HG03039 (cell line): Measurements from ENCODE around the gene MLYCD.

Source experiments
- ATAC-seq: cut with Tn5 transposase; IDR thresholded peaks from one replicate; pipeline ENCODE4 v1.9.1; 2021; ENCODE audit warnings: mild to moderate bottlenecking, moderate library complexity; ENCODE audit not compliant: unreplicated experiment

Gene MLYCD

DNA sequence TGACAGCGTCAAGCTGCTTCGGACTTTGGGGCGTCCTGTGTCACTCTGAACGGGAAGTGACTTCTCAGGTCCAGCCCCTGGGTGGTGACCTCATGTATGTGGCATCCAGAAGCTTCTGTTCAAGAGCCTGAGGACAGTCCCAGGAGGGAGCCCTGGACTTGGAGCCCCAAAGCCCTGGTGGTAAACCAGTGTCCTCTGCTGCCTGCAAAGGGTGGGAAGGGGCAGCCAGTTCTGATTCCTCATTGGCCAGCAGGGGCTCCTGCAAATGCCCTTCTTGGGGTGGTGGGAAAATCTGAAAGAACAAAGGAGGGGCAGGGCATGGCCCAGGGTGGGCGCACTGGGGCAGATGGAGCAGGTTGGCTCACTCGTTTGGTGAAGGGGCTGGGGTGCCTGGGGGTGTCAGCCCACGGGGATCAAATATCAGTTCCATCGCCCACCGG is 55.7 kb downstream of the MLYCD start:
- ATAC-seq, result no peak

DNA sequence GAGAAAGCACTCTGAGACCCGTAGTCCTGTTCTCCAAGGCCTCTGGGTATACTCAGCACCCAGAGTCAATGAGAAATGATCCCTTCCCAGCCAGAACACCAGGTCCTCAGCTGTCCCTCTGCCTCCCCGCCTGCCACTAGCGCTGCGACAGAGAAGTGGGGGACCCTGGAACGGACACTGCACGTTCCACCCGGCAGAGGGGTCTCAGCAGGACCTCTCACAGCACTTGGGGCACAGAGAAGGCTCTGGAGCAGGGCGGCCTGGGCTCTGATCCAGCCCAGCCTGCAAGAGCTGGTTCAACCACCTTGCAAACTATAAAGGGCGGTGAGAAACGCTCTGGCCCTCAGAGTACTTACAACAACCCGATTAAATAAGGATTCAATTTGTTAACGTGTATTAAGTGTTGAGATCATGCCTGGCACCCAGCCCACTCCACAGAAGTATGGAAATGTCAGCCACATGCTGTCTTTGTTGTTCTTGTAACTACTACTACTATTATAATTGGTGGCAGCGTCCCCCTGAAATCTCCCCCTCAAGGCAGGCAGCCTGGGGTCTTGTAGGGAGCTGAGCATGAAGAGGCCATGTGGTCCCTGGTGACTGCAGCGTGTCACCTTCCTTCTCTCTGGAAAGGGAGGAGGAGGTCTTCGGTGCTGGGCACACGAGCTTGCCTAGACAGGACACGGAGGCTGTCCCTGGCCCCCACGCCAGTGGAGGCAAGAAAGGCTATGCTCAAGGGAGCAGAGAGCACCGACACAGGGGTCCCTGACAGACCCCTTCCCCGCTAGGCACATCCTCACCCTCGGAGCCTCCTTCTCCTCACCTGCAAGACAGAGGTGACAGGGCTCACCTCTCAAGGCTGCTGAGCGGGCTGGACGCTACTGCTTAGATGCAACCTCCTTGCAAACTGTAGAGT is 56.6 kb downstream of the MLYCD start:
- no peak for ATAC-seq

- ATAC-seq, result no peak
Observed at GRCh38 chr16:83956336-83957289, 57.7 kb downstream of the MLYCD start.

DNA sequence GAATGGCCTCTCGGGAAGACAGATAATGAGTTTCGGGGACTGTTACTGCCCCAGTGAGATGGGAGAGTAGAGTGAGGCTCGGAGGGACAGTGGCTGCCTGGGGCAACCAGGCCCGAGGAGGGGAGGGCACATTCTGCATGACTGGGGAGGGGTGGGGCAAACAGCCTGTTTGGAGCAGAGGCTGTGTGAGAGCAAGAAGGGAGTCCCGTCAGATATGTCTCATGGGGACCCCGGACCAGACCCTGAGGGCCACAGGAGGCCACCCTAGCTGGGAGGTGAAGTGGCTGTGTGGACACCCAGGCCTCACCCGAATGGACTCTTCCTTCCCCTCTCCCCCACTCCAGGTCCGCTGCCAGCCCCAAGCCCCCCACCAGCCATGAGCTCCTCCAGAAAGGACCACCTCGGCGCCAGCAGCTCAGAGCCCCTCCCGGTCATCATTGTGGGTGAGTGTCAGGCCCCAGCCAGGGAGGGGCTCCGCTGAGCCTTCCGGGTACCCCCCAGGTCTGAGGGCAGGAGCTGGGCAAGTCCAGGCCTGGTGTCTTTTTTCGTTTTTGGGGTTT is 58.5 kb downstream of the MLYCD start:
- no peak for ATAC-seq

DNA sequence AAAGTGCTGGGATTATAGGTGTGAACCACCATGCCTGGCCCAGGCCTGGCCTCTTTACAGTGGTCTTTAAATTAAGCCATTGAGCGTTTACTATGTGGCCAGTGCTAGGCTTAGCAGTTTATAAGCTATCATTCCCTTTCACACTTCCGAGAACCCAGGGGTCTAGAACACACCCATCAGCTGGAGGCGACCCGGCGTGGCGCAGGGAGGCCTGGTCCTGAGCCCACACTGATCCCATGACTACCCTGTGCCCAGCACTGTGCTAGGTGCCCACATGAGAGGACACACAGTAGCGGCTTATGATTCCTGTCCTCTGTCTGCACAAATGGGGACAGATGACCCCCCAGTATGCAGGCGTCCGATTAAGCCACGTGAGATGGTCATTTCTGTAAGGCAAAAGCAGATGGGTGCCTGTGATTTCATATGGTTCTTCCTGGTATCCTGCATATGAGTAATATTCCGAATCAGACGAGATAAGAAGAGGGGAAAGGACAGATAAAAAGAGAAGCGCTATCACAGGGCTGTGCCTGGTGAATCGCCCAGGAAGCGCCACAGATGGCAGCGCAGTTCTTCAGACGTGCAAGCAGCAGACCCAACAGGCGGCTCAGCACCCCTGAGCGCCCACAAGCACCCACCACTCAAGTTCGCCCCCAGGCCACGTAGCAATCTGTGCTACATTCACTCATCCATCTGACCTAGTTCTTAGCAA is 59.4 kb downstream of the MLYCD start:
- no peak for ATAC-seq

- ATAC-seq, result no peak
Observed at GRCh38 chr16:83958846-83959565, 60.1 kb downstream of the MLYCD start.

DNA sequence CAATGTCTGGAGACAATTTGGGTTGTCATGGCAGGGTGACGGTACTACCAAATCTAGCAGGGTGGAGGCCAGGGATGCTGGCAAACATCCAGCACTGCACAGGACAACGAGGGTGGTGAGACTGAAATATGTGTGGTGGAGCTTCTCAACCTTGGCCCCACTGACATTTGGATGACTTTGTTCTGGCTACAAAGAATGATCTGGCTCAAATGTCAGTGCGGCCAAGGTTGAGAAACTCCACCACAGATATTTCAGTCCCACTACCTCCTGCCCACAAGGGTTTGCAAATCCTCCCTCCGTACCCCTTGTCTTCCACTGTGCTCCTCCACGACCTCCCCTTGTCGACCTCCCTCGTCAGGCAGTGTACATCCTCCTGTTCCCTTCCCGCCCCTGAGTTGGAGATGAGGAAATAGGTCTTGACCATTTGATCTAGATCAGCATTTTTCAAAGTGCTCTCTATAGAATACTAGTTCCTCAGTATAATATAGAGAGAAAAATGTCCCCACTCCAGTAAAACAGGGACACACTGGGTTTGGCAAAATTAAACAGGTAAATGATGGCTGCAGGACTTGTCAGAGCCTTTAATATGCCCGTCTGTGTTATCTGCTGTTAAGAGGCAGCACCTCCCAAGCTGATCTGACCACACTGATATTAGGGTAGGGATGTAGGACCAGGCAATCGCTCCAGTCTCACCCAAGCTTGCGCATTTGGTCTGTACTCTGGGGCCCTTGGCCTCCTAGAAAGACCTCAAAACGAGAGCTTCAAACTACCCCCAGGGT is 60.9 kb downstream of the MLYCD start:
- no peak for ATAC-seq

- no peak for ATAC-seq
Observed at GRCh38 chr16:83960521-83961249, 61.8 kb downstream of the MLYCD start.

DNA sequence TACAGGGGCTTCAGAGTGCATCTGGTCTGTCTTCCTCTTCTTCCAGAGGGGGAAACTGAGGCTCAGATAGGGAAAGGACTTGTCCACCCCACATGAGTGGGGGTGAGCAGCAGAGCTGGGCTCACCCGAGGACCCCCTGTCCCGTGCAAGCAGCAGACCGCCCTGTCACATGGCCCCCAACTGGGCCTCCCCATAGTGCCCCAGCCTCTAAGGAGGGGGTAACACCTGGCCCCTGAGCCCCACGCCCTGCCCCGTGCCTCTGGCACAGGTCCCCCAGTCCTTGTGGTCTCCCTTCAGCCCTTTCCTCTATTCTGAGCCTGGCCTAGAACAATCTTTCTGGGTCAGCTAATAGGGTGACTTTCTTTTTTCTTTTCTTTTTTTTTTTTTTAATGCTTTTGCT is 62.7 kb downstream of the MLYCD start:
- no peak for ATAC-seq

DNA sequence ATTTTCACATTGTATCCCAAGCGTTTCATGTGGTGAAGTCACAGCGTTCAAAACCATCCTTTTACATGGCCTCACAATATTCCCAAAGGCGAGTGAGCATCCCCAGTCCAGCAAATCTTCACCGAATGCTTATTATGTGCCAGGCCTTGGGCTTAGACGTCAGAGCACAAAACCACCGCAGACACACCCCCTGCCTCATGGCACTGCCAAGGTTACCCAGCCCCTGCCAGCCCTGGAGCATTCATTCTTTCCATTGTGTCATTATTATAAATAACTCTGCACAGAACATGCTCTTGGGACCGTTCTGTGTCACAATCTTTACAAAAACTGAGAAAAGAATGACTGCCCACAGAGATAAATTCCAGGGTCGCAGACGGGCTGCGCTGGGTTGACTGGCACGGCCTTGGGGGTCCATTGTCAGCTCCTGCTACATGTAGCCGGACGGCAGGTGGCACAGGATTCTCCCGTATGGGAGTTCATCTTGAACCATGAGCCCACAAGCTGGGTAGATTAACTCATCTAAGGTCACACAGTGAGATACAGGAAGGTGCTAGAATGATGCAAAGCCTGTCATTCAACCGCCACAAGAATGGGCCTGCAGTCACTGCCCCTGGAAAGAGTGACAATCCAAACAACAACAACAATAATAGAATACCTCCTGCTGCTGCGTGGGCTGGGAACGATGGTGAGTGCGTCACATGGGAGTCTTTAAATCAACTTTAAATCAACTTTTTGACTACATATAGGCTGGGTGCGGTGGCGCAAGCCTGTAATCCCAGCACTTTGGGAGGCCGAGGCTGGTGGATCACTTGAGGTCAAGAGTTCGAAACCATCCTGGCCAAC is 64.6 kb downstream of the MLYCD start:
- ATAC-seq, result no peak

- ATAC-seq, result no peak
Observed at GRCh38 chr16:83964684-83965443, 65.9 kb downstream of the MLYCD start.

DNA sequence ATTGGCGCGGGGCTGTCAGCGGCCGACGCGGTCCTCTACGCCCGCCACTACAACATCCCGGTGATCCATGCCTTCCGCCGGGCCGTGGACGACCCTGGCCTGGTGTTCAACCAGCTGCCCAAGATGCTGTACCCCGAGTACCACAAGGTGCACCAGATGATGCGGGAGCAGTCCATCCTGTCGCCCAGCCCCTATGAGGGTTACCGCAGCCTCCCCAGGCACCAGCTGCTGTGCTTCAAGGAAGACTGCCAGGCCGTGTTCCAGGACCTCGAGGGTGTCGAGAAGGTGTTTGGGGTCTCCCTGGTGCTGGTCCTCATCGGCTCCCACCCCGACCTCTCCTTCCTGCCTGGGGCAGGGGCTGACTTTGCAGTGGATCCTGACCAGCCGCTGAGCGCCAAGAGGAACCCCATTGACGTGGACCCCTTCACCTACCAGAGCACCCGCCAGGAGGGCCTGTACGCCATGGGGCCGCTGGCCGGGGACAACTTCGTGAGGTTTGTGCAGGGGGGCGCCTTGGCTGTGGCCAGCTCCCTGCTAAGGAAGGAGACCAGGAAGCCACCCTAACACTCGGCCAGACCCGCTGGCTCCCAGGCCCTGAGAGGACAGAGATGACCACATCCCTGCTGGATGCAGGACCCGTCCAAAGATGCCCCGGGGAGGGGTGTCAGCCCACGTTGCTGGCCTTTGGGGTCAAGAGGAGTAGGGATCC is 66.7 kb downstream of the MLYCD start:
- ATAC-seq, result no peak

DNA sequence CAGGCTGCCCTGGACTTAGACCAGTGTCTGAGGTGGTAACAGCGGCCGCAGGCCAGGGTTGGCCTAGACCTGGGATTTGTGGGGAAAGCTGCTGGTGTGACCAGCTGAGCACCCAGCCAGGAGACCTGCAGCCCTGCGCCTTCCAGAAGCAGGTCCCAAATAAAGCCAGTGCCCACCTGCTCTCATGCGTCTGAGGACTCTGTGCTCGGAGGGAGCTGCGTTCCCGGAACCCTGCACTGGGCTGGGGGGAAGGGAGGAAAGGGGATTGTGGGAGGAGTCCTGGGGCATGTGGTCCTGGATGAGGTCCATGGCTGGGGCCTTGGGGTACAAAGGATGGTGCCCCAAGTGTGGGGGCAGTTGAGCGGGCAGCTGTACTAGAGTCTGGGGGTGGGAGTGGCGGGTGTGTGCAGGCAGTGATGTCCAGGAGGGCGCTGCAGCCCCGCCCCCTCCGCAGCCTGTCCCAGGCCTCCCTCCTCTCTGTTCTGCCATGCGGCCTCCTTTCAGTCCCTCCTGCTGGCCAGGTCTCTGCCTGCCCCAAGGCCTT is 67.3 kb downstream of the MLYCD start:
- ATAC-seq, result no peak

- no peak for ATAC-seq
Observed at GRCh38 chr16:83967091-83967490, 68.2 kb downstream of the MLYCD start.

- no peak for ATAC-seq
Observed at GRCh38 chr16:83967838-83968305, 69.0 kb downstream of the MLYCD start, which contains the start of gene NECAB2. Gene NECAB2 (plus strand): TSS chr16:83968244. CDS start chr16:83968649, 405 bp downstream.
